ENCODE results near the gene CD274. TPM values are rescaled to one million over a fixed set of nuclear protein-coding genes. Genes with fewer than 3 reads are reported as not detected.
"Not testable (repeated sequence)": the region's sequence is repeated elsewhere in the genome, so short reads cannot be mapped to it uniquely, and the experiment has no call there.

The CD274 gene
- total and polyA plus RNA-seq, 2 donors, result 1.2 to 2.4 TPM

- not testable (repeated sequence) for DNase-seq (ENCODE audit: extremely low spot score); H3K27ac ChIP-seq (ENCODE audit: low read depth); H3K4me1 ChIP-seq (ENCODE audit: insufficient read depth); H3K36me3 ChIP-seq (ENCODE audit: insufficient read depth); H3K4me3 ChIP-seq (ENCODE audit: low read depth, low read length)
- WGBS, result 83% methylated on average over 4 of the region's 4 CpGs
Measured at GRCh38 chr9:5464831-5465330, 14.5 kb downstream of the CD274 start.

GRCh38 chr9:5466005-5466404 is 15.7 kb downstream of the CD274 start:
- 62% methylated on average over 1 of the region's 1 CpG for WGBS
- Histone ChIP-seq H3K27ac (ENCODE audit: low read depth) (no peak overlapping the region), H3K36me3 (ENCODE audit: insufficient read depth) (no peaks in the 10 kb centered on the region), H3K4me3 (ENCODE audit: low read depth, low read length) (no peak overlapping the region), H3K4me1 (ENCODE audit: insufficient read depth) (no peaks in the 10 kb centered on the region)
- no peak for DNase-seq (ENCODE audit: extremely low spot score)

GRCh38 chr9:5466766-5467165 is 16.4 kb downstream of the CD274 start:
- no peak overlapping the region for H3K4me3 ChIP-seq (ENCODE audit: low read depth, low read length)
- no peaks in the 10 kb centered on the region for H3K36me3 ChIP-seq (ENCODE audit: insufficient read depth)
- H3K27ac ChIP-seq (ENCODE audit: low read depth), result no peak overlapping the region
- 72% methylated on average over 2 of the region's 2 CpGs for WGBS
- DNase-seq (ENCODE audit: extremely low spot score), result no peak
- H3K4me1 ChIP-seq (ENCODE audit: insufficient read depth), result no peaks in the 10 kb centered on the region

- Histone ChIP-seq H3K36me3 (ENCODE audit: insufficient read depth) (no peaks in the 10 kb centered on the region), H3K27ac (ENCODE audit: low read depth) (no peak overlapping the region), H3K4me3 (ENCODE audit: low read depth, low read length) (no peak overlapping the region), H3K4me1 (ENCODE audit: insufficient read depth) (no peaks in the 10 kb centered on the region)
- no peak for DNase-seq (ENCODE audit: extremely low spot score)
- 42% methylated on average over 5 of the region's 5 CpGs for WGBS
Measured at GRCh38 chr9:5468850-5469249, 18.5 kb downstream of the CD274 start.

GRCh38 chr9:5470122-5470521 is 19.8 kb downstream of the CD274 start:
- no peaks in the 10 kb centered on the region for H3K36me3 ChIP-seq (ENCODE audit: insufficient read depth)
- H3K4me3 ChIP-seq (ENCODE audit: low read depth, low read length), result no peak overlapping the region
- no peak for DNase-seq (ENCODE audit: extremely low spot score)
- no peak overlapping the region for H3K27ac ChIP-seq (ENCODE audit: low read depth)
- 75% methylated on average over 1 of the region's 1 CpG for WGBS
- no peaks in the 10 kb centered on the region for H3K4me1 ChIP-seq (ENCODE audit: insufficient read depth)

DNA sequence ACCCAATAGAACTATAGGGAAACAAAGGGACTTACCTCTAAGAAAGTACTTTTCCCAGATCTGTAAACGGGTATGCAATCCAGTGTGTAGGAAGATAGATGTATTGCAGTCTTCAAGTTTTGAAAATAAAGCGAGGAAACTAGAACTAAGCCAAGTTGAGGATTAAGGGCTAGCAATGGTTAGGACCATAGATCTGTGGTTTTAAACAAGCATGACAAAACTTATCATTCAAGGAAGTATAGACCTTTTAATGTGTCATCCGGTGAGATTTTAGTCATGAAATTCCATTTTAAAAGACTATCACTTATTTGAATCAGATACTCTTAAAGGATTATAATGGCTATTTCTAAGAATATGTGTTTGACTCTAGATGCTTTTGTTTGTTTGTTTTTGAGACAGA is 20.5 kb downstream of the CD274 start:
- Histone ChIP-seq H3K4me3 (ENCODE audit: low read depth, low read length) (no peak overlapping the region), H3K4me1 (ENCODE audit: insufficient read depth) (no peaks in the 10 kb centered on the region), H3K36me3 (ENCODE audit: insufficient read depth) (no peaks in the 10 kb centered on the region), H3K27ac (ENCODE audit: low read depth) (no peak overlapping the region)
- WGBS, result 86% methylated on average over 3 of the region's 3 CpGs
- DNase-seq (ENCODE audit: extremely low spot score), result no peak

- 93% methylated on average over 2 of the region's 2 CpGs for WGBS
- not testable (repeated sequence) for DNase-seq (ENCODE audit: extremely low spot score); H3K27ac ChIP-seq (ENCODE audit: low read depth); H3K36me3 ChIP-seq (ENCODE audit: insufficient read depth); H3K4me3 ChIP-seq (ENCODE audit: low read depth, low read length); H3K4me1 ChIP-seq (ENCODE audit: insufficient read depth)
Measured at GRCh38 chr9:5475611-5476010, 25.3 kb downstream of the CD274 start.

- no peak overlapping the region for H3K27ac ChIP-seq (ENCODE audit: low read depth)
- H3K4me1 ChIP-seq (ENCODE audit: insufficient read depth), result no peaks in the 10 kb centered on the region
- no peak for DNase-seq (ENCODE audit: extremely low spot score)
- no peaks in the 10 kb centered on the region for H3K36me3 ChIP-seq (ENCODE audit: insufficient read depth)
- H3K4me3 ChIP-seq (ENCODE audit: low read depth, low read length), result no peak overlapping the region
- WGBS, result 72% methylated on average over 2 of the region's 2 CpGs
Measured at GRCh38 chr9:5478206-5478605, 27.9 kb downstream of the CD274 start.

- 66% methylated on average over 3 of the region's 3 CpGs for WGBS
- DNase-seq (ENCODE audit: extremely low spot score), result no peak
- H3K4me1 ChIP-seq (ENCODE audit: insufficient read depth), result no peaks in the 10 kb centered on the region
Measured at GRCh38 chr9:5479994-5480694, 29.8 kb downstream of the CD274 start.

DNA sequence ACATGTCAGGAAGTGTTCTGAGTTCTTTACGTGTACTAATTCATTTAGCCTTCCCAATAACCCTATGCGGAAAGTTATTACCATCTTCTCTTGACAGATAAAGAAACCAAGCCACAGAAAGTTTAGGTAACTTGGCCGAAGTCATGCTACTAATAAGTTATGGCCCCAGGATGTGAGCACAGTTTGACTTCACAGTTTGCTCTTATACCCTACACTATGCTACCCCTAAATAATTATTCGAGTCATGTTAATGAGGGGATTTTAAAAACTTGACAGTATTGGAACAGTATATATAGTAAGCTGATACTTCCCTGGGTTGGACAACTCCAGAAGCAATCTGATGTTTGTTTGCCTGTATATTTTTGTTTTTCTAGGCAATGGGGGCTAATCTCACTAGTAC is 30.6 kb downstream of the CD274 start:
- Histone ChIP-seq H3K4me3 (ENCODE audit: low read depth, low read length) (no peak overlapping the region), H3K36me3 (ENCODE audit: insufficient read depth) (no peaks in the 10 kb centered on the region), H3K4me1 (ENCODE audit: insufficient read depth) (no peaks in the 10 kb centered on the region), H3K27ac (ENCODE audit: low read depth) (no peak overlapping the region)
- DNase-seq (ENCODE audit: extremely low spot score), result no peak
- WGBS, result 85% methylated on average over 4 of the region's 4 CpGs

More at GRCh38 chr9:5479994-5480694, 29.8 kb downstream of the CD274 start:
- H3K27ac ChIP-seq (ENCODE audit: low read depth), result no peak overlapping the region
- no peak overlapping the region for H3K4me3 ChIP-seq (ENCODE audit: low read depth, low read length)
- no peaks in the 10 kb centered on the region for H3K36me3 ChIP-seq (ENCODE audit: insufficient read depth)

DNA sequence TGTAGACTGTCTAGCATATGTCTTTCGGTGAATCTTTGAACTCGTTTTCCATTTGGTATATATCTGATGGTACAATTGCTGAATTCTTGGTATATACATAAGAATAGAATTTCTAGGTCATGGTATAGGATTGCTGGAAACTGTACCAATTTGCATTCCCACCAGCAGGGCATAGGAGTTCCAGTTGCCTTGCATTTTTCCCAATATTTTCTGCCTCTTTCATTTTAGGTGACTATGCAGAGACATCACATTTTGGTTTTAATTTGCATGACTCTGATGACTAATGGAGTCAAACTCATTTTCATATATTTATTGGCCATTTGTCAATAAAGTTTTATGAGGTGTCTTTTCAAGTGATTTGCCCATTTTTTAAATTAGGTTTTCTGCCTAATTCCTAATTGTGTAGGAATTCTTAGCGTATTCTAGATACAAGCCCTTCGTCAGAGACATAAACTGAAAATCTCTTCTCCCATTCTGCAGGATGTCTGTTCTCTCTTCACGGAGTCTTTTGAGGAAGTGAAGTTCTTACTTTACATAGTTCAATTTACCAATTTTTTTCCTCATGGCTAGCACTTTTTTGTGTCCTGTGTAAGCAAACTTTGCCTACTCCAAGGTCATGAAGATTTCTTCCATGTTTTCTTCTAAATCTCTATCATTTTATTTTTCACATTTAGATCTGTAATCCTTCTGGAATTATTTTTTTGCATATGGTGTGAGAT is 31.1 kb downstream of the CD274 start:
- 88% methylated on average over 5 of the region's 5 CpGs for WGBS
- no peak overlapping the region for H3K4me3 ChIP-seq (ENCODE audit: low read depth, low read length)
- no peak overlapping the region for H3K27ac ChIP-seq (ENCODE audit: low read depth)
- DNase-seq (ENCODE audit: extremely low spot score), result no peak
- H3K4me1 ChIP-seq (ENCODE audit: insufficient read depth), result no peaks in the 10 kb centered on the region
- no peaks in the 10 kb centered on the region for H3K36me3 ChIP-seq (ENCODE audit: insufficient read depth)

- 82% methylated on average over 8 of the region's 8 CpGs for WGBS
- no peak for DNase-seq (ENCODE audit: extremely low spot score)
- H3K4me1 ChIP-seq (ENCODE audit: insufficient read depth), result no peaks in the 10 kb centered on the region
- no peak overlapping the region for H3K27ac ChIP-seq (ENCODE audit: low read depth)
- no peak overlapping the region for H3K4me3 ChIP-seq (ENCODE audit: low read depth, low read length)
- H3K36me3 ChIP-seq (ENCODE audit: insufficient read depth), result no peaks in the 10 kb centered on the region
Measured at GRCh38 chr9:5482194-5482593, 31.9 kb downstream of the CD274 start.

- WGBS, result 74% methylated on average over 2 of the region's 2 CpGs
- DNase-seq (ENCODE audit: extremely low spot score), result no peak
- H3K36me3 ChIP-seq (ENCODE audit: insufficient read depth), result no peaks in the 10 kb centered on the region
Measured at GRCh38 chr9:5483306-5483705, 33.0 kb downstream of the CD274 start.

DNA sequence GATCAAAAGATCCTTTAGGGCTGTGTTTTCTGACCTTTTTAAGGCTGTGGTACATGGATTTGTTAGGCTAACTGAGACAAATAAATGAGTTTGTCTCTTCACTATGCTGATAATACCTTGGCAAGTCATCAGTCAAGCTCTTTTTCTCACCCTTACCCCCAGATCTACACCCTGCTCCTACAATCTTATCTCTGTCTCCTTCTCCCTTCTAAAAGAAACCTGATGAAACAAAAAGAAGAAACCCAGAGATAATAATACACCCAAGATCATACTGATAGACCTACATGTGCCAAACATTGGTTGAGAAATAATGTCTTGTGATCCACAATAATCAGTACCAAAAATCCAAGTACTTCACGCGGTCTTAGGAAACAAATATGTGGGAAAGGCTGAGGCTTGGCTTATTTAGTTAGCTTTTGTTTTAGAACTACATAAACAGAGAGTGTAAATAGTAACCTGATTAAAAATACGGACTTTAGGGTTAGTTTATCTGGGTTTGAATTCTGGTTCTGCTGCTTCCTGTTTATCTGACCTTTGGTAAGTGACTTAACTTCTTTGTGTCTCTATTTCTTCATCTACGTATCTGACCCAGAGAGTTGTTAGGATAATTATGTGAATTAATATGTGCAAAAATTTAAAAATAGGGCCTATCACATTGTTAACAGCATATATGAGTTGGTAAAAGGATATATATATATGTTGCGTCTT is 35.2 kb downstream of the CD274 start:
- H3K4me3 ChIP-seq (ENCODE audit: low read depth, low read length), result no peak overlapping the region
- H3K27ac ChIP-seq (ENCODE audit: low read depth), result no peak overlapping the region
- 82% methylated on average over 5 of the region's 5 CpGs for WGBS
- no peaks in the 10 kb centered on the region for H3K4me1 ChIP-seq (ENCODE audit: insufficient read depth)
- no peak for DNase-seq (ENCODE audit: extremely low spot score)
- H3K36me3 ChIP-seq (ENCODE audit: insufficient read depth), result no peaks in the 10 kb centered on the region

More at GRCh38 chr9:5483306-5483705, 33.0 kb downstream of the CD274 start:
- no peak overlapping the region for H3K27ac ChIP-seq (ENCODE audit: low read depth)
- H3K4me1 ChIP-seq (ENCODE audit: insufficient read depth), result no peaks in the 10 kb centered on the region
- H3K4me3 ChIP-seq (ENCODE audit: low read depth, low read length), result no peak overlapping the region
